IPS DF 6.9 (cell line): ENCODE results near the gene BPIFB2.

Experiments used
- DNase-seq: peaks from one replicate; pipeline ENCODE4 v3.0.0-alpha.2; 2013; ENCODE audit warnings: low read depth, low spot score
- H3K27ac ChIP-seq: one replicate; pipeline ENCODE4 v1.5.1; 2013; ENCODE audit warnings: low read length, control low read depth
- H3K27me3 ChIP-seq: 2 replicates; pipeline ENCODE4 v1.6.1; 2013; ENCODE audit warnings: mild to moderate bottlenecking, low read length; ENCODE audit not compliant: control insufficient read depth, insufficient read depth
- H3K36me3 ChIP-seq: 2 replicates; pipeline ENCODE4 v1.6.1; 2013; ENCODE audit warnings: low read length; ENCODE audit not compliant: control insufficient read depth, insufficient read depth
- H3K4me1 ChIP-seq: 2 replicates; pipeline ENCODE4 v1.6.1; 2013; ENCODE audit warnings: low read length; ENCODE audit not compliant: control insufficient read depth, insufficient read depth
- H3K4me3 ChIP-seq: 2 replicates; pipeline ENCODE4 v1.5.1; 2013; ENCODE audit warnings: mild to moderate bottlenecking, low read length
- H3K9me3 ChIP-seq: 2 replicates; pipeline ENCODE4 v1.6.1; 2013; ENCODE audit warnings: low read length, inconsistent platforms; ENCODE audit not compliant: control insufficient read depth, insufficient read depth
- WGBS: extraction: QIAGEN DNeasy Blood & Tissue Kit; methylation state at CpG from one replicate; pipeline ENCODE4 v1.1.7; 2013; ENCODE audit warnings: mixed read lengths, missing lambda C conversion rate; ENCODE audit not compliant: insufficient read length, insufficient coverage; 5-methylcytosine and 5-hydroxymethylcytosine counted together

Gene BPIFB2

GRCh38 chr20:32965115-32965514 is 42.4 kb upstream of the BPIFB2 start:
- no CpG with 5 or more reads among the region's 8 CpGs for WGBS
- no peaks in the 10 kb centered on the region for H3K9me3 ChIP-seq
- no peaks in the 10 kb centered on the region; the same call in 1 of the 2 replicates for H3K36me3 ChIP-seq
- H3K27me3 ChIP-seq, result no peaks in the 10 kb centered on the region
- no peaks in the 10 kb centered on the region; the same call in 1 of the 2 replicates for H3K4me1 ChIP-seq
- no peak overlapping the region for H3K27ac ChIP-seq
- DNase-seq, result no peak
- no peak overlapping the region for H3K4me3 ChIP-seq

GRCh38 chr20:32965581-32966373 is 41.7 kb upstream of the BPIFB2 start:
- Histone ChIP-seq H3K4me1 (no peaks in the 10 kb centered on the region; the same call in 1 of the 2 replicates), H3K4me3 (no peak overlapping the region), H3K36me3 (no peaks in the 10 kb centered on the region; the same call in 1 of the 2 replicates), H3K27me3 (no peaks in the 10 kb centered on the region), H3K27ac (no peak overlapping the region), H3K9me3 (no peaks in the 10 kb centered on the region)
- no CpG with 5 or more reads among the region's 12 CpGs for WGBS
- DNase-seq, result no peak

- DNase-seq, result no peak
- H3K4me1 ChIP-seq, result no peaks in the 10 kb centered on the region; the same call in none of the 2 replicates
- no peak overlapping the region for H3K4me3 ChIP-seq
- no peaks in the 10 kb centered on the region for H3K9me3 ChIP-seq
- no peak overlapping the region for H3K27ac ChIP-seq
- no peaks in the 10 kb centered on the region for H3K27me3 ChIP-seq
- WGBS, result no CpG with 5 or more reads among the region's 4 CpGs
- H3K36me3 ChIP-seq, result no peaks in the 10 kb centered on the region
Observed at GRCh38 chr20:32966382-32966781, 41.1 kb upstream of the BPIFB2 start.

GRCh38 chr20:32966881-32967781 is 40.4 kb upstream of the BPIFB2 start:
- no peak for DNase-seq
- Histone ChIP-seq H3K4me1 (peaks cover 2% of the 10 kb centered on the region), H3K4me3 (no peak overlapping the region), H3K27ac (no peak overlapping the region), H3K27me3 (no peaks in the 10 kb centered on the region), H3K36me3 (no peaks in the 10 kb centered on the region), H3K9me3 (no peaks in the 10 kb centered on the region)
- no CpG with 5 or more reads among the region's 16 CpGs for WGBS

- Histone ChIP-seq H3K36me3 (no peaks in the 10 kb centered on the region), H3K4me1 (peaks cover 5% of the 10 kb centered on the region), H3K9me3 (no peaks in the 10 kb centered on the region), H3K4me3 (no peak overlapping the region), H3K27me3 (no peaks in the 10 kb centered on the region), H3K27ac (no peak overlapping the region)
- no CpG with 5 or more reads among the region's 16 CpGs for WGBS
- DNase-seq, result no peak
Observed at GRCh38 chr20:32967961-32968457, 39.5 kb upstream of the BPIFB2 start.

GRCh38 chr20:32968478-32969241 is 38.8 kb upstream of the BPIFB2 start:
- Histone ChIP-seq H3K27ac (no peak overlapping the region), H3K4me1 (peaks cover 5% of the 10 kb centered on the region), H3K9me3 (no peaks in the 10 kb centered on the region), H3K36me3 (no peaks in the 10 kb centered on the region), H3K4me3 (no peak overlapping the region), H3K27me3 (no peaks in the 10 kb centered on the region)
- DNase-seq, result no peak
- 100% methylated on average over 3 of the region's 19 CpGs for WGBS

- peaks cover 8% of the 10 kb centered on the region for H3K4me1 ChIP-seq
Observed at GRCh38 chr20:32969356-32970114, 38.0 kb upstream of the BPIFB2 start.

GRCh38 chr20:32970115-32970972 is 37.2 kb upstream of the BPIFB2 start:
- Histone ChIP-seq H3K4me3 (no peak overlapping the region), H3K36me3 (no peaks in the 10 kb centered on the region), H3K4me1 (peaks cover 8% of the 10 kb centered on the region), H3K27ac (no peak overlapping the region), H3K27me3 (no peaks in the 10 kb centered on the region), H3K9me3 (no peaks in the 10 kb centered on the region)
- DNase-seq, result no peak
- WGBS, result no CpG with 5 or more reads among the region's 15 CpGs

More at GRCh38 chr20:32969356-32970114, 38.0 kb upstream of the BPIFB2 start:
- H3K9me3 ChIP-seq, result no peaks in the 10 kb centered on the region
- no peak overlapping the region for H3K27ac ChIP-seq
- no peak for DNase-seq
- no CpG with 5 or more reads among the region's 13 CpGs for WGBS
- no peaks in the 10 kb centered on the region for H3K27me3 ChIP-seq
- H3K36me3 ChIP-seq, result no peaks in the 10 kb centered on the region
- H3K4me3 ChIP-seq, result no peak overlapping the region

GRCh38 chr20:32970973-32971300 is 36.6 kb upstream of the BPIFB2 start:
- H3K4me3 ChIP-seq, result no peak overlapping the region
- no CpG with 5 or more reads among the region's 2 CpGs for WGBS
- H3K27ac ChIP-seq, result no peak overlapping the region
- no peaks in the 10 kb centered on the region for H3K27me3 ChIP-seq
- H3K4me1 ChIP-seq, result peaks cover 8% of the 10 kb centered on the region
- H3K36me3 ChIP-seq, result no peaks in the 10 kb centered on the region
- DNase-seq, result no peak
- H3K9me3 ChIP-seq, result no peaks in the 10 kb centered on the region
